Measurements from ENCODE around the gene FAM216B. TPM values are rescaled to one million over a fixed set of nuclear protein-coding genes. Genes with fewer than 3 reads are reported as not detected.

Gene FAM216B
- total RNA-seq, 1 experiment from 2014 or later, result not detected

GRCh38 chr13:42762251-42762650 lies 19.1 kb upstream of the FAM216B start:
- Mint-ChIP-seq H3K36me3 (ENCODE audit: insufficient read depth in 1 of 3, low read depth in 3 of 3) (no peaks in the 10 kb centered on the region), H3K4me1 (peaks cover 0 to 3% of the 10 kb centered on the region in 2 experiments; a peak in 1 of 4 replicates), H3K9me3 (no peaks in the 10 kb centered on the region), H3K27me3 (ENCODE audit: low read depth) (no peaks in the 10 kb centered on the region; the same call in 1 of the 2 replicates), H3K4me3 (no peak overlapping the region), H3K27ac (no peak overlapping the region)
- Histone ChIP-seq H3K4me2 (ENCODE audit: insufficient read depth, insufficient read length, low read length) (no peak overlapping the region), H3K18ac (ENCODE audit: insufficient read length, low read depth, low read length) (no peak overlapping the region), H3K4ac (ENCODE audit: low read depth, low read length) (no peak overlapping the region), H3T11ph (ENCODE audit: low read length) (no peak overlapping the region), H2BK12ac (ENCODE audit: insufficient read length, low read depth, low read length) (no peak overlapping the region), H2AK5ac (ENCODE audit: insufficient read length, low read length) (no peak overlapping the region), H3K27me3 (ENCODE audit: insufficient read depth, low read length) (no peaks in the 10 kb centered on the region; the same call in 1 of the 2 replicates), H3K9me3 (ENCODE audit: control insufficient read depth, low read depth, low read length) (no peaks in the 10 kb centered on the region), H2BK15ac (ENCODE audit: low read depth, low read length) (no peak overlapping the region), H4K20me1 (ENCODE audit: control insufficient read depth, insufficient read depth, insufficient read length) (no peaks in the 10 kb centered on the region), H3K56ac (ENCODE audit: insufficient read length, low read depth, low read length) (no peak overlapping the region), H3K23me2 (ENCODE audit: insufficient read length, low read depth, low read length, poor library complexity, severe bottlenecking) (no peaks in the 10 kb centered on the region), H2AFZ (ENCODE audit: low read length) (no peak overlapping the region), H3K79me1 (ENCODE audit: insufficient read depth, low read depth, low read length, poor library complexity, severe bottlenecking) (no peaks in the 10 kb centered on the region), H4K8ac (replicated peaks; ENCODE audit: insufficient read length, low read depth, low read length) (no peak overlapping the region), H2BK5ac (ENCODE audit: insufficient read length, low read length) (no peak overlapping the region), H3K4me1 (ENCODE audit: insufficient read depth, low read length) (no peaks in the 10 kb centered on the region), H3K23ac (ENCODE audit: insufficient read length, low read depth, low read length) (no peak overlapping the region), H3K14ac (ENCODE audit: insufficient read depth, low read length) (no peak overlapping the region), H3K79me2 (ENCODE audit: insufficient read depth, low read length) (no peaks in the 10 kb centered on the region), H3K9ac (ENCODE audit: extremely low read depth, insufficient read length, low read length) (no peak overlapping the region), H4K91ac (ENCODE audit: insufficient read length, low read depth, low read length) (no peak overlapping the region), H2BK120ac (ENCODE audit: low read depth, low read length, poor library complexity, severe bottlenecking) (no peak overlapping the region), H3K27ac (ENCODE audit: insufficient read length, low read depth, low read length) (no peak overlapping the region), H4K5ac (ENCODE audit: insufficient read length, low read depth, low read length) (no peak overlapping the region), H2BK20ac (ENCODE audit: low read depth, low read length, poor library complexity, severe bottlenecking) (no peak overlapping the region)
- DNase-seq, result no peak
- no peak for TF ChIP-seq CTCF (conservative IDR thresholded peaks at IDR 0.05)
- no CpG with 5 or more reads among the region's 3 CpGs for WGBS (ENCODE audit: extremely low coverage, insufficient read length, low lambda C conversion rate)

Measured in H9 (cell line).